T-helper 17 cell (primary cell): ENCODE data around the gene VSIG4. TPM values are rescaled to one million over a fixed set of nuclear protein-coding genes. Genes with fewer than 3 reads are reported as not detected.
"Not testable (repeated sequence)": the region's sequence is repeated elsewhere in the genome, so short reads cannot be mapped to it uniquely, and the experiment has no call there.

Source experiments
- ATAC-seq: fragments of 150-1000 bp; cut with Tn5 transposase; 2 replicates; pipeline ENCODE4 v1.10.0; 2021; ENCODE audit warnings: mild to moderate bottlenecking, moderate library complexity
- DNase-seq, 3 donors: peaks; one replicate each; pipeline versions ENCODE4 v3.0.0 to v3.0.0-alpha.2; 2020 to 2021
- H3K9me3 ChIP-seq: one replicate; pipeline ENCODE4 v1.7.0; 2013; ENCODE audit warnings: low read length, mild to moderate bottlenecking; ENCODE audit not compliant: control insufficient read depth, poor library complexity, severe bottlenecking
- H3K27ac Mint-ChIP-seq: one replicate; pipeline ENCODE4 v1.8.0; 2022; ENCODE audit warnings: mild to moderate bottlenecking, moderate library complexity, mixed read lengths
- H3K27me3 Mint-ChIP-seq: one replicate; pipeline ENCODE4 v1.8.0; 2022; ENCODE audit warnings: mixed read lengths
- H3K36me3 Mint-ChIP-seq: one replicate; pipeline ENCODE4 v1.8.0; 2022; ENCODE audit warnings: low read depth, mixed read lengths
- H3K4me1 Mint-ChIP-seq: one replicate; pipeline ENCODE4 v1.8.0; 2022; ENCODE audit warnings: mild to moderate bottlenecking, mixed read lengths
- H3K4me3 Mint-ChIP-seq: one replicate; pipeline ENCODE4 v1.8.0; 2022; ENCODE audit warnings: mild to moderate bottlenecking, moderate library complexity, mixed read lengths
- total RNA-seq, 4 donors: library from RNA in 2 of 4; stranded (reverse) in 2 of 4; gene quantifications; one replicate each; pipeline ENCODE4 v1.2.3 and lab custom pipeline; 2022 to 2026

Gene VSIG4
- total RNA-seq, 2 donors from 2014 or later: 0.60 TPM; not detected in 1

GRCh38 chrX:65999029-65999562 lies 40.8 kb downstream of the VSIG4 start:
- DNase-seq (no peak), ATAC-seq (no peak)
- Mint-ChIP-seq H3K4me3 (no peak overlapping the region), H3K27me3 (no peaks in the 10 kb centered on the region), H3K4me1 (peaks cover 16% of the 10 kb centered on the region), H3K27ac (no peak overlapping the region), H3K36me3 (no peaks in the 10 kb centered on the region)
- no peaks in the 10 kb centered on the region for H3K9me3 ChIP-seq

- H3K9me3 ChIP-seq: no peaks in the 10 kb centered on the region
- no peak overlapping the region for H3K27ac Mint-ChIP-seq
- H3K4me3 Mint-ChIP-seq: no peak overlapping the region
- no peak for DNase-seq
- H3K27me3 Mint-ChIP-seq: no peaks in the 10 kb centered on the region
- peaks cover 14% of the 10 kb centered on the region for H3K4me1 Mint-ChIP-seq
- no peaks in the 10 kb centered on the region for H3K36me3 Mint-ChIP-seq
- ATAC-seq: no peak
These were observed 41.7 kb downstream of the VSIG4 start for GRCh38 chrX:65997978-65998717.

- Mint-ChIP-seq H3K4me1 (peaks cover 12% of the 10 kb centered on the region), H3K27ac (no peak overlapping the region), H3K36me3 (no peaks in the 10 kb centered on the region), H3K4me3 (no peak overlapping the region), H3K27me3 (no peaks in the 10 kb centered on the region)
- H3K9me3 ChIP-seq: no peaks in the 10 kb centered on the region
- DNase-seq (no peak), ATAC-seq (no peak)
These were observed 45.1 kb downstream of the VSIG4 start for GRCh38 chrX:65994519-65995506.

- no peaks in the 10 kb centered on the region for H3K9me3 ChIP-seq
- H3K27ac Mint-ChIP-seq: no peak overlapping the region
- DNase-seq (no peak), ATAC-seq (no peak)
- H3K27me3 Mint-ChIP-seq: no peaks in the 10 kb centered on the region
- peaks cover 12% of the 10 kb centered on the region for H3K4me1 Mint-ChIP-seq
- no peaks in the 10 kb centered on the region for H3K36me3 Mint-ChIP-seq
- no peak overlapping the region for H3K4me3 Mint-ChIP-seq
These were observed 45.9 kb downstream of the VSIG4 start for GRCh38 chrX:65993915-65994460.

GRCh38 chrX:65993332-65993731 lies 46.5 kb downstream of the VSIG4 start:
- ATAC-seq (no peak), DNase-seq (no peak)
- Mint-ChIP-seq H3K27me3 (no peaks in the 10 kb centered on the region), H3K4me1 (peaks cover 7% of the 10 kb centered on the region), H3K27ac (no peak overlapping the region), H3K4me3 (no peak overlapping the region), H3K36me3 (no peaks in the 10 kb centered on the region)
- no peaks in the 10 kb centered on the region for H3K9me3 ChIP-seq

- no peaks in the 10 kb centered on the region for H3K9me3 ChIP-seq
These were observed 49.2 kb downstream of the VSIG4 start for GRCh38 chrX:65990702-65991101.

GRCh38 chrX:65987811-65988210 lies 52.1 kb downstream of the VSIG4 start:
- ATAC-seq (no peak), DNase-seq (no peak)
- Mint-ChIP-seq H3K4me3 (no peak overlapping the region), H3K36me3 (no peaks in the 10 kb centered on the region), H3K27me3 (no peaks in the 10 kb centered on the region), H3K4me1 (peaks cover 16% of the 10 kb centered on the region), H3K27ac (no peak overlapping the region)
- no peaks in the 10 kb centered on the region for H3K9me3 ChIP-seq

More at GRCh38 chrX:65990702-65991101, 49.2 kb downstream of the VSIG4 start:
- no peak overlapping the region for H3K27ac Mint-ChIP-seq
- no peak overlapping the region for H3K4me3 Mint-ChIP-seq
- no peak for DNase-seq
- H3K36me3 Mint-ChIP-seq: no peaks in the 10 kb centered on the region
- H3K27me3 Mint-ChIP-seq: no peaks in the 10 kb centered on the region
- no peak for ATAC-seq
- H3K4me1 Mint-ChIP-seq: peaks cover 18% of the 10 kb centered on the region

GRCh38 chrX:65985922-65986588 lies 53.8 kb downstream of the VSIG4 start:
- Mint-ChIP-seq H3K4me3 (no peak overlapping the region), H3K27ac (peak overlapping the region; percentile 69), H3K36me3 (no peaks in the 10 kb centered on the region), H3K27me3 (no peaks in the 10 kb centered on the region), H3K4me1 (peaks cover 16% of the 10 kb centered on the region)
- DNase-seq (peak in 2 of 3 donors; percentile 5 to 10), ATAC-seq (peak; percentile 96)
- H3K9me3 ChIP-seq: no peaks in the 10 kb centered on the region

GRCh38 chrX:65985211-65985610 lies 54.7 kb downstream of the VSIG4 start:
- ATAC-seq: no peak
- Mint-ChIP-seq H3K36me3 (no peaks in the 10 kb centered on the region), H3K27ac (no peak overlapping the region), H3K27me3 (no peaks in the 10 kb centered on the region), H3K4me3 (no peak overlapping the region), H3K4me1 (peaks cover 15% of the 10 kb centered on the region)
- no peak for DNase-seq
- no peaks in the 10 kb centered on the region for H3K9me3 ChIP-seq

- not testable (repeated sequence) for H3K27ac Mint-ChIP-seq, DNase-seq, ATAC-seq, H3K4me3 Mint-ChIP-seq, H3K9me3 ChIP-seq, H3K27me3 Mint-ChIP-seq, H3K4me1 Mint-ChIP-seq, H3K36me3 Mint-ChIP-seq
These were observed 62.7 kb downstream of the VSIG4 start for GRCh38 chrX:65977161-65977560.

- Mint-ChIP-seq H3K36me3 (no peaks in the 10 kb centered on the region), H3K27me3 (no peaks in the 10 kb centered on the region), H3K4me1 (peaks cover 2% of the 10 kb centered on the region), H3K27ac (no peak overlapping the region), H3K4me3 (no peak overlapping the region)
- no peaks in the 10 kb centered on the region for H3K9me3 ChIP-seq
- DNase-seq: no peak
- no peak for ATAC-seq
These were observed 63.7 kb downstream of the VSIG4 start for GRCh38 chrX:65976161-65976560.

- H3K36me3 Mint-ChIP-seq, H3K9me3 ChIP-seq, H3K27me3 Mint-ChIP-seq, ATAC-seq, DNase-seq, H3K4me1 Mint-ChIP-seq, H3K27ac Mint-ChIP-seq, H3K4me3 Mint-ChIP-seq: not testable (repeated sequence)
These were observed 64.6 kb downstream of the VSIG4 start for GRCh38 chrX:65975161-65975751.
